WTC11 (cell line): Measurements from ENCODE around the gene CNDP1. TPM values are rescaled to one million over a fixed set of nuclear protein-coding genes. Genes with fewer than 3 reads are reported as not detected.

Experiments
- ATAC-seq: fragments of 200-7000 bp; cut with Tn5 transposase; 2 replicates; pipeline ENCODE4 v1.10.0; 2021; ENCODE audit warnings: mild to moderate bottlenecking, moderate library complexity
- CTCF ChIA-PET: fragments of 300-600 bp; sonication (Branson Sonifier 250); formaldehyde crosslinking; loops from one replicate; lab custom pipeline; 2021; ENCODE audit warnings: antibody characterized with exemption; lab: Charles Lee
- POLR2A ChIA-PET: fragments of 350-600 bp; sonication (Branson Sonifier 250); formaldehyde crosslinking; loops from one replicate; lab custom pipeline; 2021; ENCODE audit warnings: antibody characterized with exemption; lab: Charles Lee
- DNase-seq: peaks from one replicate; pipeline ENCODE4 v3.0.0; 2021; ENCODE audit warnings: low spot score
- H3K27ac Mint-ChIP-seq: 2 replicates; pipeline ENCODE4 v1.8.0; 2021; ENCODE audit warnings: mixed read lengths
- H3K27me3 Mint-ChIP-seq: 2 replicates; pipeline ENCODE4 v1.8.0; 2021; ENCODE audit warnings: low read depth, mild to moderate bottlenecking, moderate library complexity, mixed read lengths
- H3K36me3 Mint-ChIP-seq: 2 replicates; pipeline ENCODE4 v1.8.0; 2021; ENCODE audit warnings: mixed read lengths
- H3K4me1 Mint-ChIP-seq: 2 replicates; pipeline ENCODE4 v1.8.0; 2022; ENCODE audit warnings: mixed read lengths
- H3K4me3 Mint-ChIP-seq: 2 replicates; pipeline ENCODE4 v1.8.0; 2021; ENCODE audit warnings: mild to moderate bottlenecking, moderate library complexity, mixed read lengths
- H3K9me3 Mint-ChIP-seq: 2 replicates; pipeline ENCODE4 v1.8.0; 2021; ENCODE audit warnings: mixed read lengths
- ATF1 ChIP-seq: sonication (generic); formaldehyde crosslinking; IDR thresholded peaks from 2 replicates; pipeline ENCODE4 v1.8.1; 2023; ENCODE audit warnings: mild to moderate bottlenecking, moderate library complexity, missing genetic modification reagents
- CBFB ChIP-seq: sonication (generic); formaldehyde crosslinking; IDR thresholded peaks from 2 replicates; pipeline ENCODE4 v1.8.1; 2022; ENCODE audit warnings: mild to moderate bottlenecking, low read depth, missing genetic modification reagents
- CREB1 ChIP-seq: sonication (generic); formaldehyde crosslinking; IDR thresholded peaks from 2 replicates; pipeline ENCODE4 v1.8.0; 2023; ENCODE audit warnings: mild to moderate bottlenecking, missing genetic modification reagents
- FOXP1 ChIP-seq: sonication (generic); formaldehyde crosslinking; IDR thresholded peaks from 2 replicates; pipeline ENCODE4 v1.8.0; 2022; ENCODE audit warnings: missing genetic modification reagents, mild to moderate bottlenecking, moderate library complexity, borderline replicate concordance
- IRF2 ChIP-seq: sonication (generic); formaldehyde crosslinking; IDR thresholded peaks from 2 replicates; pipeline ENCODE4 v1.8.0; 2022; ENCODE audit warnings: low read depth, missing genetic modification reagents, borderline replicate concordance
- JAZF1 ChIP-seq: fragments of 250-450 bp; sonication (Bioruptor Pico); IDR thresholded peaks from 2 replicates; pipeline ENCODE4 v1.9.0; 2021; ENCODE audit warnings: moderate library complexity, mild to moderate bottlenecking, inconsistent platforms
- MYBL2 ChIP-seq: sonication (generic); formaldehyde crosslinking; IDR thresholded peaks from 2 replicates; pipeline ENCODE4 v1.8.1; 2023; ENCODE audit warnings: mild to moderate bottlenecking, moderate library complexity, missing genetic modification reagents
- NR2C2 ChIP-seq: sonication (generic); formaldehyde crosslinking; IDR thresholded peaks from 2 replicates; pipeline ENCODE4 v1.8.0; 2022; ENCODE audit warnings: mild to moderate bottlenecking, missing genetic modification reagents
- RELA ChIP-seq: sonication (generic); formaldehyde crosslinking; IDR thresholded peaks from 2 replicates; pipeline ENCODE4 v1.8.1; 2022; ENCODE audit warnings: missing genetic modification reagents, mild to moderate bottlenecking, borderline replicate concordance
- SOX15 ChIP-seq: fragments of 250-450 bp; sonication (Bioruptor Pico); IDR thresholded peaks from 2 replicates; pipeline ENCODE4 v1.9.0; 2021; ENCODE audit warnings: mild to moderate bottlenecking
- SP1 ChIP-seq: sonication (generic); formaldehyde crosslinking; conservative IDR thresholded peaks from 2 replicates; pipeline ENCODE4 v1.8.1; 2022; ENCODE audit warnings: missing genetic modification reagents
- ZBTB21 ChIP-seq: sonication (generic); formaldehyde crosslinking; IDR thresholded peaks from 2 replicates; pipeline ENCODE4 v1.8.1; 2023; ENCODE audit warnings: mild to moderate bottlenecking, missing genetic modification reagents, borderline replicate concordance
- ZNF232 ChIP-seq: sonication (generic); formaldehyde crosslinking; IDR thresholded peaks from 2 replicates; pipeline ENCODE4 v1.8.0; 2022; ENCODE audit warnings: mild to moderate bottlenecking, missing genetic modification reagents
- ZNF416 ChIP-seq: fragments of 250-450 bp; sonication (Bioruptor Pico); IDR thresholded peaks from 2 replicates; pipeline ENCODE4 v1.9.0; 2021; ENCODE audit warnings: mild to moderate bottlenecking, inconsistent platforms
- ZNF671 ChIP-seq: fragments of 250-450 bp; sonication (Bioruptor Pico); IDR thresholded peaks from 2 replicates; pipeline ENCODE4 v1.8.0; 2021; ENCODE audit warnings: mild to moderate bottlenecking
- total RNA-seq: library from RNA; stranded (reverse); gene quantifications from 3 replicates; pipeline ENCODE4 v1.2.3, GENCODE V29; 2021
- TF ChIP-seq, protein P1 (sequence below): fragments of 250-450 bp; sonication (Bioruptor Pico); IDR thresholded peaks from 2 replicates; pipeline ENCODE4 v1.9.0; 2021; ENCODE audit warnings: mild to moderate bottlenecking
- TF ChIP-seq, protein P2 (sequence below): sonication (generic); formaldehyde crosslinking; IDR thresholded peaks from 2 replicates; pipeline ENCODE4 v1.8.0; 2022; ENCODE audit warnings: mild to moderate bottlenecking, missing genetic modification reagents
- TF ChIP-seq, protein P3 (sequence below): sonication (generic); formaldehyde crosslinking; IDR thresholded peaks from 2 replicates; pipeline ENCODE4 v1.8.1; 2022; ENCODE audit warnings: missing genetic modification reagents, borderline replicate concordance
- TF ChIP-seq, protein P4 (sequence below): sonication (generic); formaldehyde crosslinking; IDR thresholded peaks from 2 replicates; pipeline ENCODE4 v1.8.0; 2023; ENCODE audit warnings: missing genetic modification reagents
- TF ChIP-seq, protein P5 (sequence below): sonication (generic); formaldehyde crosslinking; IDR thresholded peaks from 2 replicates; pipeline ENCODE4 v1.8.1; 2023; ENCODE audit warnings: mild to moderate bottlenecking, missing genetic modification reagents, borderline replicate concordance
- TF ChIP-seq, protein P6 (sequence below): sonication (generic); formaldehyde crosslinking; IDR thresholded peaks from 2 replicates; pipeline ENCODE4 v1.8.1; 2023; ENCODE audit warnings: mild to moderate bottlenecking, missing genetic modification reagents

The CNDP1 gene
- total RNA-seq, 1 experiment from 2014 or later, result 0.28 TPM

DNA sequence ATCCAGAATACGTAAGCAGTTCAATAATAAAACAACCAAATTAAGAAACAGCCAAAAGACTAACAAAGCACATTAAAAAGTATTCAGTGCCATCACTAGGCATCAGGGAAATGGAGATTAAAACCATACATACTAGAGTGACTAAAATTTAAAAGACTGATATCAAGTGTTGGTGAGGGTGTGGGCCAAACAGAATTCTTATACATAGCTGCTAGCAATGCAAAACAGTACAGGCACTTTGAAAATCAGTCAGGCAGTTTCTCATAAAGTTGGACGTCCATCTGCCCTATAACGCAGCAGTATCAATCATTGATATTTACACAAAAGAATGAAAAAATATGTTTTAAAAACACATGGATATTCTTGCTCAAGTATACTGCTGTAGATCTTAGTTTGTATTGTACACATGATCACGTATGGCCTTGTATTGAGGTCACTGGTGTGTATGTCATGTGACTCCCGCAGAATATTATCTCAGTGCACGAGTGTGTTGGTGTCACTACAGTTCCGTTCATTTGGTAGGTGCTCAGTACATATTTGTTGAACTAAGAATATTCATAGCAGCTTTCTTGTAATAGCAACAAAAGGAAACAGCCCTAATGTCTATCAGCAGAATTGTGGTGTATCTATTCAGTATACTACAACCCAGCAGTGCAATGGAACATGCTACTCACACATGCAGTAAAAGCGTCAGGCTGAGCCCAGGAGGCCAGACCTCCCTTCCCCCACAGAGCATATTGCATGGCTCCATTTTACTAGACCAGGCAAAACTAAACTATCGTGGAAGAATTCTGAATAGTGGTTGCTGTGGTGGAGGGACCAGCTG, 92.0 kb downstream of the CNDP1 start:
- Mint-ChIP-seq H3K27me3 (no peaks in the 10 kb centered on the region), H3K4me3 (no peak overlapping the region), H3K9me3 (no peaks in the 10 kb centered on the region), H3K27ac (no peak overlapping the region), H3K36me3 (no peaks in the 10 kb centered on the region), H3K4me1 (peaks cover 10% of the 10 kb centered on the region)
- ChIA-PET CTCF (no interaction called here), POLR2A (no interaction called here)
- no peak for TF ChIP-seq ZNF416 (CRISPR knock-in tag)
- TF ChIP-seq, protein P1, sequence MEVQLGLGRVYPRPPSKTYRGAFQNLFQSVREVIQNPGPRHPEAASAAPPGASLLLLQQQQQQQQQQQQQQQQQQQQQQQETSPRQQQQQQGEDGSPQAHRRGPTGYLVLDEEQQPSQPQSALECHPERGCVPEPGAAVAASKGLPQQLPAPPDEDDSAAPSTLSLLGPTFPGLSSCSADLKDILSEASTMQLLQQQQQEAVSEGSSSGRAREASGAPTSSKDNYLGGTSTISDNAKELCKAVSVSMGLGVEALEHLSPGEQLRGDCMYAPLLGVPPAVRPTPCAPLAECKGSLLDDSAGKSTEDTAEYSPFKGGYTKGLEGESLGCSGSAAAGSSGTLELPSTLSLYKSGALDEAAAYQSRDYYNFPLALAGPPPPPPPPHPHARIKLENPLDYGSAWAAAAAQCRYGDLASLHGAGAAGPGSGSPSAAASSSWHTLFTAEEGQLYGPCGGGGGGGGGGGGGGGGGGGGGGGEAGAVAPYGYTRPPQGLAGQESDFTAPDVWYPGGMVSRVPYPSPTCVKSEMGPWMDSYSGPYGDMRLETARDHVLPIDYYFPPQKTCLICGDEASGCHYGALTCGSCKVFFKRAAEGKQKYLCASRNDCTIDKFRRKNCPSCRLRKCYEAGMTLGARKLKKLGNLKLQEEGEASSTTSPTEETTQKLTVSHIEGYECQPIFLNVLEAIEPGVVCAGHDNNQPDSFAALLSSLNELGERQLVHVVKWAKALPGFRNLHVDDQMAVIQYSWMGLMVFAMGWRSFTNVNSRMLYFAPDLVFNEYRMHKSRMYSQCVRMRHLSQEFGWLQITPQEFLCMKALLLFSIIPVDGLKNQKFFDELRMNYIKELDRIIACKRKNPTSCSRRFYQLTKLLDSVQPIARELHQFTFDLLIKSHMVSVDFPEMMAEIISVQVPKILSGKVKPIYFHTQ (CRISPR knock-in tag), result no peak
- no peak for TF ChIP-seq JAZF1 (CRISPR knock-in tag)
- TF ChIP-seq, protein P2, sequence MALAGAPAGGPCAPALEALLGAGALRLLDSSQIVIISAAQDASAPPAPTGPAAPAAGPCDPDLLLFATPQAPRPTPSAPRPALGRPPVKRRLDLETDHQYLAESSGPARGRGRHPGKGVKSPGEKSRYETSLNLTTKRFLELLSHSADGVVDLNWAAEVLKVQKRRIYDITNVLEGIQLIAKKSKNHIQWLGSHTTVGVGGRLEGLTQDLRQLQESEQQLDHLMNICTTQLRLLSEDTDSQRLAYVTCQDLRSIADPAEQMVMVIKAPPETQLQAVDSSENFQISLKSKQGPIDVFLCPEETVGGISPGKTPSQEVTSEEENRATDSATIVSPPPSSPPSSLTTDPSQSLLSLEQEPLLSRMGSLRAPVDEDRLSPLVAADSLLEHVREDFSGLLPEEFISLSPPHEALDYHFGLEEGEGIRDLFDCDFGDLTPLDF, result no peak
- TF ChIP-seq SOX15 (CRISPR knock-in tag), result no peak
- no peak for TF ChIP-seq CREB1 (CRISPR knock-in tag)
- TF ChIP-seq SP1 (CRISPR knock-in tag), result no peak
- TF ChIP-seq FOXP1 (CRISPR knock-in tag), result no peak
- TF ChIP-seq, protein P3, sequence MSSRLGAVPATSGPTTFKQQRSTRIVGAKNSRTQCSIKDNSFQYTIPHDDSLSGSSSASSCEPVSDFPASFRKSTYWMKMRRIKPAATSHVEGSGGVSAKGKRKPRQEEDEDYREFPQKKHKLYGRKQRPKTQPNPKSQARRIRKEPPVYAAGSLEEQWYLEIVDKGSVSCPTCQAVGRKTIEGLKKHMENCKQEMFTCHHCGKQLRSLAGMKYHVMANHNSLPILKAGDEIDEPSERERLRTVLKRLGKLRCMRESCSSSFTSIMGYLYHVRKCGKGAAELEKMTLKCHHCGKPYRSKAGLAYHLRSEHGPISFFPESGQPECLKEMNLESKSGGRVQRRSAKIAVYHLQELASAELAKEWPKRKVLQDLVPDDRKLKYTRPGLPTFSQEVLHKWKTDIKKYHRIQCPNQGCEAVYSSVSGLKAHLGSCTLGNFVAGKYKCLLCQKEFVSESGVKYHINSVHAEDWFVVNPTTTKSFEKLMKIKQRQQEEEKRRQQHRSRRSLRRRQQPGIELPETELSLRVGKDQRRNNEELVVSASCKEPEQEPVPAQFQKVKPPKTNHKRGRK (CRISPR knock-in tag), result no peak
- TF ChIP-seq, protein P4, sequence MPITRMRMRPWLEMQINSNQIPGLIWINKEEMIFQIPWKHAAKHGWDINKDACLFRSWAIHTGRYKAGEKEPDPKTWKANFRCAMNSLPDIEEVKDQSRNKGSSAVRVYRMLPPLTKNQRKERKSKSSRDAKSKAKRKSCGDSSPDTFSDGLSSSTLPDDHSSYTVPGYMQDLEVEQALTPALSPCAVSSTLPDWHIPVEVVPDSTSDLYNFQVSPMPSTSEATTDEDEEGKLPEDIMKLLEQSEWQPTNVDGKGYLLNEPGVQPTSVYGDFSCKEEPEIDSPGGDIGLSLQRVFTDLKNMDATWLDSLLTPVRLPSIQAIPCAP, result no peak
- TF ChIP-seq, protein P5, sequence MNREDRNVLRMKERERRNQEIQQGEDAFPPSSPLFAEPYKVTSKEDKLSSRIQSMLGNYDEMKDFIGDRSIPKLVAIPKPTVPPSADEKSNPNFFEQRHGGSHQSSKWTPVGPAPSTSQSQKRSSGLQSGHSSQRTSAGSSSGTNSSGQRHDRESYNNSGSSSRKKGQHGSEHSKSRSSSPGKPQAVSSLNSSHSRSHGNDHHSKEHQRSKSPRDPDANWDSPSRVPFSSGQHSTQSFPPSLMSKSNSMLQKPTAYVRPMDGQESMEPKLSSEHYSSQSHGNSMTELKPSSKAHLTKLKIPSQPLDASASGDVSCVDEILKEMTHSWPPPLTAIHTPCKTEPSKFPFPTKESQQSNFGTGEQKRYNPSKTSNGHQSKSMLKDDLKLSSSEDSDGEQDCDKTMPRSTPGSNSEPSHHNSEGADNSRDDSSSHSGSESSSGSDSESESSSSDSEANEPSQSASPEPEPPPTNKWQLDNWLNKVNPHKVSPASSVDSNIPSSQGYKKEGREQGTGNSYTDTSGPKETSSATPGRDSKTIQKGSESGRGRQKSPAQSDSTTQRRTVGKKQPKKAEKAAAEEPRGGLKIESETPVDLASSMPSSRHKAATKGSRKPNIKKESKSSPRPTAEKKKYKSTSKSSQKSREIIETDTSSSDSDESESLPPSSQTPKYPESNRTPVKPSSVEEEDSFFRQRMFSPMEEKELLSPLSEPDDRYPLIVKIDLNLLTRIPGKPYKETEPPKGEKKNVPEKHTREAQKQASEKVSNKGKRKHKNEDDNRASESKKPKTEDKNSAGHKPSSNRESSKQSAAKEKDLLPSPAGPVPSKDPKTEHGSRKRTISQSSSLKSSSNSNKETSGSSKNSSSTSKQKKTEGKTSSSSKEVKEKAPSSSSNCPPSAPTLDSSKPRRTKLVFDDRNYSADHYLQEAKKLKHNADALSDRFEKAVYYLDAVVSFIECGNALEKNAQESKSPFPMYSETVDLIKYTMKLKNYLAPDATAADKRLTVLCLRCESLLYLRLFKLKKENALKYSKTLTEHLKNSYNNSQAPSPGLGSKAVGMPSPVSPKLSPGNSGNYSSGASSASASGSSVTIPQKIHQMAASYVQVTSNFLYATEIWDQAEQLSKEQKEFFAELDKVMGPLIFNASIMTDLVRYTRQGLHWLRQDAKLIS (CRISPR knock-in tag), result no peak
- TF ChIP-seq RELA (CRISPR knock-in tag), result no peak
- DNase-seq, result no peak
- no peak for ATAC-seq

DNA sequence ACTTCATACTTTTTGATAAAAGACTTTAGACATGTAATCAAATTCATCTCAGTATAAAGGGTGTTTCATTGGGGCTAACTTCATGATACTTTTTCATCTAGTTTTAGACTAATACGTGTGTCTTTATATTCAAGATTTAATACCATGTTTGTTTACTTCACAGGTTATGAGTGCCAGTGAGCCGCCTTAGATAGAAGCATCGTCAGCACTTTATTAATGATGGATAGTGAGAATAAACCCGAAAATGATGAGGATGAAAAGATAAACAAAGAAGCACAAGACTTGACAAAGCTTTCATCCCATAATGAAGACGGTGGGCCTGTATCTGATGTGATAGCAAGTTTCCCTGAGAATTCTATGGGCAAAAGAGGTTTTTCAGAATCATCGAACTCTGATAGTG, 96.5 kb downstream of the CNDP1 start:
- H3K27me3 Mint-ChIP-seq, result no peaks in the 10 kb centered on the region
- H3K27ac Mint-ChIP-seq, result no peak overlapping the region
- H3K4me3 Mint-ChIP-seq, result no peak overlapping the region
- CTCF ChIA-PET, result no interaction called here
- ATAC-seq, result no peak
- no peak for DNase-seq
- H3K4me1 Mint-ChIP-seq, result peaks cover 16% of the 10 kb centered on the region
- POLR2A ChIA-PET, result no interaction called here
- peaks cover 16% of the 10 kb centered on the region; the same call in 1 of the 2 replicates for H3K36me3 Mint-ChIP-seq
- no peaks in the 10 kb centered on the region for H3K9me3 Mint-ChIP-seq
- TF ChIP-seq, protein P6, sequence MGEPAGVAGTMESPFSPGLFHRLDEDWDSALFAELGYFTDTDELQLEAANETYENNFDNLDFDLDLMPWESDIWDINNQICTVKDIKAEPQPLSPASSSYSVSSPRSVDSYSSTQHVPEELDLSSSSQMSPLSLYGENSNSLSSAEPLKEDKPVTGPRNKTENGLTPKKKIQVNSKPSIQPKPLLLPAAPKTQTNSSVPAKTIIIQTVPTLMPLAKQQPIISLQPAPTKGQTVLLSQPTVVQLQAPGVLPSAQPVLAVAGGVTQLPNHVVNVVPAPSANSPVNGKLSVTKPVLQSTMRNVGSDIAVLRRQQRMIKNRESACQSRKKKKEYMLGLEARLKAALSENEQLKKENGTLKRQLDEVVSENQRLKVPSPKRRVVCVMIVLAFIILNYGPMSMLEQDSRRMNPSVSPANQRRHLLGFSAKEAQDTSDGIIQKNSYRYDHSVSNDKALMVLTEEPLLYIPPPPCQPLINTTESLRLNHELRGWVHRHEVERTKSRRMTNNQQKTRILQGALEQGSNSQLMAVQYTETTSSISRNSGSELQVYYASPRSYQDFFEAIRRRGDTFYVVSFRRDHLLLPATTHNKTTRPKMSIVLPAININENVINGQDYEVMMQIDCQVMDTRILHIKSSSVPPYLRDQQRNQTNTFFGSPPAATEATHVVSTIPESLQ (CRISPR knock-in tag), result no peak
- TF ChIP-seq FOXP1 (CRISPR knock-in tag) (no peak), ZNF671 (CRISPR knock-in tag) (no peak), ZNF232 (no peak), IRF2 (CRISPR knock-in tag) (no peak), ZBTB21 (CRISPR knock-in tag) (no peak), CBFB (no peak), MYBL2 (CRISPR knock-in tag) (no peak), ATF1 (CRISPR knock-in tag) (no peak), NR2C2 (CRISPR knock-in tag) (no peak)
